GM12864 (cell line): Measurements from ENCODE around the gene USP40.

ENCODE experiments used
- DNase-seq: peaks from one replicate; pipeline ENCODE4 v3.0.0-alpha.2; 2011; ENCODE audit warnings: low read depth
- H3K4me3 ChIP-seq: 2 replicates; pipeline ENCODE4 v1.5.1; 2011; ENCODE audit warnings: mild to moderate bottlenecking, low read depth, low read length, control low read depth
- TF ChIP-seq, protein P1 (sequence below): IDR thresholded peaks from 2 replicates; pipeline ENCODE4 v1.5.1; 2011; ENCODE audit warnings: low read depth, mild to moderate bottlenecking, moderate library complexity, low read length, control low read depth, inconsistent platforms; ENCODE audit errors: missing control alignments

The USP40 gene

DNA sequence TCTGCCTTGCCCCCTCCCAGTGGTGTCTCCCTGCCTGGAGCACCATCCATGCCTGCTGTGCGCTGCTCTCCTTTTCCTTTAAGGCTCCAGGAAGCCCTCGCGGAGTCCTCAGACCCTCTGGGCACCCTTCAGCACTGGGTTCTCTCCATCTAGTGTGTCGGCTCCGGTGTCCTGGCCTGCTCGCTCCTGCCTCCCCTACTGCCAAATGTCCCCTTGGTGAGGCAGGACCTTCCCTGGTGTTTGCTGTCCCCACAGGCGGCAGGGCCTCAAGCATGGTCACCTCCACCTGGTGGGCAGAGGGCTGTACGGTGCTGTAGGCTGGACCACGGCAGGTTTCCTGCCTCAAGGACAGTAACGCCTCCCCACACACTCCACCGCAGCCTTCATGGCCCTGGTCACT is 122.1 kb downstream of the USP40 start:
- DNase-seq: no peak
- H3K4me3 ChIP-seq: no peak overlapping the region
- TF ChIP-seq, protein P1, sequence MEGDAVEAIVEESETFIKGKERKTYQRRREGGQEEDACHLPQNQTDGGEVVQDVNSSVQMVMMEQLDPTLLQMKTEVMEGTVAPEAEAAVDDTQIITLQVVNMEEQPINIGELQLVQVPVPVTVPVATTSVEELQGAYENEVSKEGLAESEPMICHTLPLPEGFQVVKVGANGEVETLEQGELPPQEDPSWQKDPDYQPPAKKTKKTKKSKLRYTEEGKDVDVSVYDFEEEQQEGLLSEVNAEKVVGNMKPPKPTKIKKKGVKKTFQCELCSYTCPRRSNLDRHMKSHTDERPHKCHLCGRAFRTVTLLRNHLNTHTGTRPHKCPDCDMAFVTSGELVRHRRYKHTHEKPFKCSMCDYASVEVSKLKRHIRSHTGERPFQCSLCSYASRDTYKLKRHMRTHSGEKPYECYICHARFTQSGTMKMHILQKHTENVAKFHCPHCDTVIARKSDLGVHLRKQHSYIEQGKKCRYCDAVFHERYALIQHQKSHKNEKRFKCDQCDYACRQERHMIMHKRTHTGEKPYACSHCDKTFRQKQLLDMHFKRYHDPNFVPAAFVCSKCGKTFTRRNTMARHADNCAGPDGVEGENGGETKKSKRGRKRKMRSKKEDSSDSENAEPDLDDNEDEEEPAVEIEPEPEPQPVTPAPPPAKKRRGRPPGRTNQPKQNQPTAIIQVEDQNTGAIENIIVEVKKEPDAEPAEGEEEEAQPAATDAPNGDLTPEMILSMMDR: no peak

DNA sequence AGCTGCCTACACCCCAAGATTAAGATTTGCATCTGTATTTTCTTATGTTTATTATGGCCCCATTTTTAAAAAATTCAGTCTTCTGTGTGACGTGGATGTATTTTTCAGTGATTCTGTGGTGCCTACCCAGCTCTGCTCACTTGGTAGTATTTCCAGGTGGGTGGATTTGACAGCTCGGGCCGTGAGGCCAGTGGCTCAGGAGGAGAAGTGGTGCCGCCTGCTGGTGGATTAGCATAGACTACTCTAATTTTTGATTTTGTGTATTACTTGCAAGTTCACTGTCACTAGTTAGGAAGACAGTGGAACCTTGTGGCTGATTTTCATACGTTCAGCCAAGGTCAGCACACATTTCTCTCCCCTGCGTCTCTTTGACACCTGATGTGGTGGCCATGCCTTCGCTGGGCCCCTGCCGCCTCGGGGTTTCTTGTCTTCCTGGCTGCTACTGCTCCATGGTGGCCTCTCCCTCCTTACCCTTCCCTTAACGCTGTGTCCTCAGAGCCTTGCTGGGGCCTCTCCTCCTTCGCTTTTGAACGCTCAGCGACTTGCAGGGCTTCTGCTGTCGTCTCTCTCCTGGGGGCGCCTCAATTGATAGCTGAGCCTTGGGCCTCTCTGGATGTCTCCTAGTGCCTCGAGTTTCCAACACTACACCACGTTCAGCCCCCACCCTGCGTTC is 122.9 kb downstream of the USP40 start:
- no peak overlapping the region for H3K4me3 ChIP-seq

DNA sequence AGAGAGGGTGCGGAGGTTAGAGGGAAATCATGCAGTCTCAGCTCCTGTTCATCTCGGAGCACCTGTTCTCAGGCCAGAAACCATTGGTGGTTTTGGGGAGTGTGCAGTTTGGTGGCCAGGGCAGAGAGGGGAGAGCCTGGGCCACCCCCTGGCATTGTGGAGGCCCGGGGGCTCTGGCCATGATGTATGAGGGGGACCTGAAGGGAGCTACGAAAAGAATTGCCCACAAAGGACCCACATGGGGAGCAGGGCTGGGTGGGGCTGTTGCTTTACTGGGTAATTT is 124.6 kb downstream of the USP40 start:
- TF ChIP-seq, protein P1: no peak

More for the DNA sequence above, 122.9 kb downstream of the USP40 start:
- TF ChIP-seq, protein P1: peak; percentile 87
- peak; percentile 61 for DNase-seq

DNA sequence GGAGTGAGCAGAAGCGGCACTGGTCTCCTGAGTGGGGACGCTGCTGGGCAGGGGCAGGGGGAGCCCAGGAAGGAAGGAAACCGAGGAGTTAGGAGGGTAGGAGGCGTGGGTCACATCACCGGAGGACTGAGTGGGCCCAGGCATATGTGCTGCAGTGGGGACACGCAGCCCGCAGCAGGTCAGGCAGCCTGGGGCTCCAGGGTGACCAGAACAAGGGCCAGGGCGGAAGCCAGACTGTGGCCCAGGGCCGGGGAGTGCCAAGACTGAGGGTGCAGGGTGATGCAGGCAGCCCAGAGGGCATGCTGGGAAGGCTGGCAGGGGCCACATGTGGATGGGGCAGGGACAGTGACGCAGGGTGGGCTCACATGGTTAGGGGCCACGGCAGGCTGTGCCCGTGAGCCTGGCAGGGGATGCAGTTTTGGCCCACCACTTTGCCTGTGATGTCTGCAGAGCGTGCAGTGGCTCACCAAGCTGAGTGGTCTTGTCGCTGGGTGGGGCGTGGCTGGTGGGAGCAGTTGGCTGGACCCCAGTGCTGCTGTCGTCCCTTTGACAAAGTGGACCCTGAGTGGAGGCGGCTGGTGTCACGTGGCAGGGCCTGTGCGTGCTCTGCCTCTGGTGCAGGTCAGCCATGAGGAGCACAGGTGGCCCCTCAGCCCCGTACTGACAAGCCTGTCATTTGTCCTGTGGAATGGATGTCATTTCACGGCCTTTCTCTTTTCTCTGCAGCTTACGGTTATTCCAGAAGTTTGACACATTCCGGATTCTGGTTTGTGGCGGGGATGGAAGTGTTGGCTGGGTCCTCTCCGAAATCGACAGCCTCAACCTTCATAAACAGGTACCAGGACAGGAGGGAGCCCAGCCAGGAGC is 125.2 kb downstream of the USP40 start:
- DNase-seq: no peak
- TF ChIP-seq, protein P1: no peak
- H3K4me3 ChIP-seq: no peak overlapping the region

More for the DNA sequence above, 124.6 kb downstream of the USP40 start:
- H3K4me3 ChIP-seq: no peak overlapping the region
- no peak for DNase-seq

DNA sequence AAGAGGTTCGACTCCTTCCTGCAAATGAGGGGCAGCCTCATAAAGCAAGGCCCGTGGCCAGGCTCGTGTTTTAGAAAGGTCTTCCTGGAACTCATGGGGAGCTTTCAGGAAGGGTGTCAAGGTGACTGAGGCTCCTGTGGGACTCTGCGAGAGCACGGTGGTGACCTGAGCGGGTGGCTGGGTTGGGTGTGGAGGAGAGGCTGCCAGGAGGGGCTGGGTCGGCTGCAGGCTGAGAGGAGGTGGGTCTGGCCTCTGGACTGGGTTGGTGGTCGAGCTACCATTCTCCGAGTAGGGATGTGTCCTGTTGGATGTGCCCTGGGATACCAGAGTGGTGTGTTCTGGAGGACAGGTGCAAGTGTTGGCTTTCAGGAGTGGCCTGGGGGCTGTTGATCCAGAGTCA is 125.9 kb downstream of the USP40 start:
- TF ChIP-seq, protein P1: no peak
- no peak overlapping the region for H3K4me3 ChIP-seq
- no peak for DNase-seq

DNA sequence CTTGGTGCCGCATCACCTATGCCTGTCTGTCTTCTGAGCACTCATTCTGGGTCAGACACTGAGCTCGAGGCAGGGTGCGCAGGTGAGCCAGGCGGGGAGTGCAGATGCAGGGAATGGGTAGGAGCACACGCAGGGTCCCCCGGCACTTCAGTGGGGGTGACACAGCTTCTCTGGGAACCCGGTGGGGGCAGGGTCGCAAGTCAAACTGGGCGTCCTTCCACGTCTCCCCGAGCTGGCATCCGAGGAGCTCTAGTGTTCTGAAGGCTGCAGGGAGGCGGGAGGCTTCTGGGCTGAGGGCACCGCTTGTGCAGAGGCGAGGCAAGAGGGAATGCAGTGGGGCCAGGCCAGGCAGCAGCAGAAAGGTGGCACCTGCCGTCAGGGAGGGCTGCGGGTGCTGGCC is 126.3 kb downstream of the USP40 start:
- H3K4me3 ChIP-seq: no peak overlapping the region
- DNase-seq: no peak
- TF ChIP-seq, protein P1: no peak
